HepG2 (cell line): ENCODE results near the gene SLC66A3. TPM values are rescaled to one million over a fixed set of nuclear protein-coding genes. Genes with fewer than 3 reads are reported as not detected.

ENCODE experiments used
- CHD2 ChIP-seq: IDR thresholded peaks from 2 replicates; pipeline ENCODE4 v1.6.1; 2011; ENCODE audit warnings: low read depth, low read length, improper control_type of control experiment
- DNMT3B ChIP-seq: conservative IDR thresholded peaks from 2 replicates; pipeline ENCODE4 v1.6.1; 2016; ENCODE audit warnings: missing biosample characterization, control low read depth
- ERF ChIP-seq: IDR thresholded peaks from 2 replicates; pipeline ENCODE4 v1.6.1; 2018; ENCODE audit warnings: missing biosample characterization, missing genetic modification reagents
- ESRRA ChIP-seq: sonication (generic); formaldehyde crosslinking; IDR thresholded peaks from 2 replicates; pipeline ENCODE4 v1.5.1; 2020; ENCODE audit warnings: mild to moderate bottlenecking, low read depth, missing genetic modification reagents
- JUND ChIP-seq: sonication (generic); formaldehyde crosslinking; IDR thresholded peaks from 2 replicates; pipeline ENCODE4 v1.8.0; 2022; ENCODE audit warnings: mild to moderate bottlenecking, missing genetic modification reagents
- KMT2A ChIP-seq: sonication (generic); formaldehyde crosslinking; IDR thresholded peaks from 2 replicates; pipeline ENCODE4 v1.4.0; 2020; ENCODE audit warnings: missing genetic modification reagents
- NAIF1 ChIP-seq: sonication (generic); formaldehyde crosslinking; IDR thresholded peaks from 2 replicates; pipeline ENCODE4 v1.5.0; 2020; ENCODE audit warnings: mild to moderate bottlenecking, missing genetic modification reagents, borderline replicate concordance
- PHF5A ChIP-seq: IDR thresholded peaks from one replicate; pipeline ENCODE4 v1.6.1; 2018; ENCODE audit warnings: low read depth, missing genetic modification reagents; ENCODE audit not compliant: unreplicated experiment
- RNF2 ChIP-seq: fragments of 450-650 bp; conservative IDR thresholded peaks from 2 replicates; pipeline ENCODE4 v1.6.1; 2016; ENCODE audit warnings: low read depth
- TBX3 ChIP-seq: fragments of 450-650 bp; IDR thresholded peaks from 2 replicates; pipeline ENCODE4 v1.6.1; 2017; ENCODE audit warnings: antibody characterized with exemption, mild to moderate bottlenecking, inconsistent platforms, borderline replicate concordance
- ZKSCAN8 ChIP-seq: IDR thresholded peaks from 2 replicates; pipeline ENCODE4 v1.6.1; 2016; ENCODE audit warnings: borderline replicate concordance, missing genetic modification reagents, missing compliant biosample characterization
- ZNF264 ChIP-seq: sonication (generic); formaldehyde crosslinking; IDR thresholded peaks from 2 replicates; pipeline ENCODE4 v1.4.0; 2020; ENCODE audit warnings: missing genetic modification reagents
- ZNF30 ChIP-seq: sonication (generic); formaldehyde crosslinking; IDR thresholded peaks from 2 replicates; pipeline ENCODE4 v1.5.0; 2020; ENCODE audit warnings: mild to moderate bottlenecking, missing genetic modification reagents
- ZNF788 ChIP-seq: sonication (generic); formaldehyde crosslinking; IDR thresholded peaks from 2 replicates; pipeline ENCODE4 v1.5.0; 2020; ENCODE audit warnings: mild to moderate bottlenecking, missing genetic modification reagents, borderline replicate concordance
- polyA plus RNA-seq, 8 experiments: library from polyadenylated mRNA; depleted of rRNA in 3 of 8; stranded (reverse) in 7 of 8; unstranded in 1 of 8; fragments of >200 nt; fragmentation: Illumina TruSeq in 4 of 8; extraction: Trizol in 4 of 8; gene quantifications; 2 replicates each; pipeline versions ENCODE4 v1.2.1 to v1.2.3, GENCODE V29; 2011 to 2016; ENCODE audit warnings: low read depth in 4 of 8, missing spikeins in 1 of 8, mixed read lengths in 1 of 8; ENCODE audit not compliant: insufficient read depth in 1 of 8
- total RNA-seq, 5 experiments: library from RNA; depleted of rRNA; stranded (reverse); fragments of >200 nt; fragmentation: Illumina TruSeq; extraction: Trizol; gene quantifications; 2 replicates each; pipeline ENCODE4 v1.2.3, GENCODE V29; 2016; ENCODE audit warnings: low read depth in 1 of 5
- TF ChIP-seq, protein P1 (sequence below): sonication (generic); formaldehyde crosslinking; IDR thresholded peaks from 2 replicates; pipeline ENCODE4 v1.4.0; 2020; ENCODE audit warnings: missing genetic modification reagents
- TF ChIP-seq, protein P2 (sequence below): sonication (generic); formaldehyde crosslinking; conservative IDR thresholded peaks from 2 replicates; pipeline ENCODE4 v1.4.0; 2020; ENCODE audit warnings: mild to moderate bottlenecking, missing genetic modification reagents, moderate library complexity
- TF ChIP-seq, protein P3 (sequence below): sonication (generic); formaldehyde crosslinking; IDR thresholded peaks from 2 replicates; pipeline ENCODE4 v1.4.0; 2020; ENCODE audit warnings: missing genetic modification reagents
- TF ChIP-seq, protein P4 (sequence below): sonication (generic); formaldehyde crosslinking; IDR thresholded peaks from 2 replicates; pipeline ENCODE4 v1.9.0; 2021; ENCODE audit warnings: missing genetic modification reagents, mild to moderate bottlenecking, borderline replicate concordance

The SLC66A3 gene
- total and polyA plus RNA-seq, 2 of the 13 experiments (the other 11 are each of a cell fraction or from before 2014, with no cell fraction given), result 2.2 to 3.7 TPM

GRCh38 chr2:11154923-11155380 is 315 bp upstream of the SLC66A3 start (continued):
- TF ChIP-seq, protein P1, sequence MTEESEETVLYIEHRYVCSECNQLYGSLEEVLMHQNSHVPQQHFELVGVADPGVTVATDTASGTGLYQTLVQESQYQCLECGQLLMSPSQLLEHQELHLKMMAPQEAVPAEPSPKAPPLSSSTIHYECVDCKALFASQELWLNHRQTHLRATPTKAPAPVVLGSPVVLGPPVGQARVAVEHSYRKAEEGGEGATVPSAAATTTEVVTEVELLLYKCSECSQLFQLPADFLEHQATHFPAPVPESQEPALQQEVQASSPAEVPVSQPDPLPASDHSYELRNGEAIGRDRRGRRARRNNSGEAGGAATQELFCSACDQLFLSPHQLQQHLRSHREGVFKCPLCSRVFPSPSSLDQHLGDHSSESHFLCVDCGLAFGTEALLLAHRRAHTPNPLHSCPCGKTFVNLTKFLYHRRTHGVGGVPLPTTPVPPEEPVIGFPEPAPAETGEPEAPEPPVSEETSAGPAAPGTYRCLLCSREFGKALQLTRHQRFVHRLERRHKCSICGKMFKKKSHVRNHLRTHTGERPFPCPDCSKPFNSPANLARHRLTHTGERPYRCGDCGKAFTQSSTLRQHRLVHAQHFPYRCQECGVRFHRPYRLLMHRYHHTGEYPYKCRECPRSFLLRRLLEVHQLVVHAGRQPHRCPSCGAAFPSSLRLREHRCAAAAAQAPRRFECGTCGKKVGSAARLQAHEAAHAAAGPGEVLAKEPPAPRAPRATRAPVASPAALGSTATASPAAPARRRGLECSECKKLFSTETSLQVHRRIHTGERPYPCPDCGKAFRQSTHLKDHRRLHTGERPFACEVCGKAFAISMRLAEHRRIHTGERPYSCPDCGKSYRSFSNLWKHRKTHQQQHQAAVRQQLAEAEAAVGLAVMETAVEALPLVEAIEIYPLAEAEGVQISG (CRISPR knock-in tag), result no peak; the same call in 1 of the 2 replicates
- TF ChIP-seq PHF5A (no peak), NAIF1 (CRISPR knock-in tag) (no peak), CHD2 (no peak), ZNF264 (CRISPR knock-in tag) (no peak), RNF2 (no peak), ZKSCAN8 (CRISPR knock-in tag) (no peak), ESRRA (CRISPR knock-in tag) (no peak), JUND (no peak), KMT2A (CRISPR knock-in tag) (no peak), ZNF30 (no peak), DNMT3B (no peak; the same call in 1 of the 2 replicates), TBX3 (no peak), ZNF788 (CRISPR knock-in tag) (no peak), ERF (CRISPR knock-in tag) (no peak)
- TF ChIP-seq, protein P2, sequence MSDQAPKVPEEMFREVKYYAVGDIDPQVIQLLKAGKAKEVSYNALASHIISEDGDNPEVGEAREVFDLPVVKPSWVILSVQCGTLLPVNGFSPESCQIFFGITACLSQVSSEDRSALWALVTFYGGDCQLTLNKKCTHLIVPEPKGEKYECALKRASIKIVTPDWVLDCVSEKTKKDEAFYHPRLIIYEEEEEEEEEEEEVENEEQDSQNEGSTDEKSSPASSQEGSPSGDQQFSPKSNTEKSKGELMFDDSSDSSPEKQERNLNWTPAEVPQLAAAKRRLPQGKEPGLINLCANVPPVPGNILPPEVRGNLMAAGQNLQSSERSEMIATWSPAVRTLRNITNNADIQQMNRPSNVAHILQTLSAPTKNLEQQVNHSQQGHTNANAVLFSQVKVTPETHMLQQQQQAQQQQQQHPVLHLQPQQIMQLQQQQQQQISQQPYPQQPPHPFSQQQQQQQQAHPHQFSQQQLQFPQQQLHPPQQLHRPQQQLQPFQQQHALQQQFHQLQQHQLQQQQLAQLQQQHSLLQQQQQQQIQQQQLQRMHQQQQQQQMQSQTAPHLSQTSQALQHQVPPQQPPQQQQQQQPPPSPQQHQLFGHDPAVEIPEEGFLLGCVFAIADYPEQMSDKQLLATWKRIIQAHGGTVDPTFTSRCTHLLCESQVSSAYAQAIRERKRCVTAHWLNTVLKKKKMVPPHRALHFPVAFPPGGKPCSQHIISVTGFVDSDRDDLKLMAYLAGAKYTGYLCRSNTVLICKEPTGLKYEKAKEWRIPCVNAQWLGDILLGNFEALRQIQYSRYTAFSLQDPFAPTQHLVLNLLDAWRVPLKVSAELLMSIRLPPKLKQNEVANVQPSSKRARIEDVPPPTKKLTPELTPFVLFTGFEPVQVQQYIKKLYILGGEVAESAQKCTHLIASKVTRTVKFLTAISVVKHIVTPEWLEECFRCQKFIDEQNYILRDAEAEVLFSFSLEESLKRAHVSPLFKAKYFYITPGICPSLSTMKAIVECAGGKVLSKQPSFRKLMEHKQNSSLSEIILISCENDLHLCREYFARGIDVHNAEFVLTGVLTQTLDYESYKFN (CRISPR knock-in tag), result 0 out of 2 replicates have a peak, but pooled peaks have one; percentile 5
- TF ChIP-seq, protein P3, sequence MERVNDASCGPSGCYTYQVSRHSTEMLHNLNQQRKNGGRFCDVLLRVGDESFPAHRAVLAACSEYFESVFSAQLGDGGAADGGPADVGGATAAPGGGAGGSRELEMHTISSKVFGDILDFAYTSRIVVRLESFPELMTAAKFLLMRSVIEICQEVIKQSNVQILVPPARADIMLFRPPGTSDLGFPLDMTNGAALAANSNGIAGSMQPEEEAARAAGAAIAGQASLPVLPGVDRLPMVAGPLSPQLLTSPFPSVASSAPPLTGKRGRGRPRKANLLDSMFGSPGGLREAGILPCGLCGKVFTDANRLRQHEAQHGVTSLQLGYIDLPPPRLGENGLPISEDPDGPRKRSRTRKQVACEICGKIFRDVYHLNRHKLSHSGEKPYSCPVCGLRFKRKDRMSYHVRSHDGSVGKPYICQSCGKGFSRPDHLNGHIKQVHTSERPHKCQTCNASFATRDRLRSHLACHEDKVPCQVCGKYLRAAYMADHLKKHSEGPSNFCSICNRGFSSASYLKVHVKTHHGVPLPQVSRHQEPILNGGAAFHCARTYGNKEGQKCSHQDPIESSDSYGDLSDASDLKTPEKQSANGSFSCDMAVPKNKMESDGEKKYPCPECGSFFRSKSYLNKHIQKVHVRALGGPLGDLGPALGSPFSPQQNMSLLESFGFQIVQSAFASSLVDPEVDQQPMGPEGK, result peak; percentile 13; the same call in 1 of the 2 replicates
- TF ChIP-seq, protein P4, sequence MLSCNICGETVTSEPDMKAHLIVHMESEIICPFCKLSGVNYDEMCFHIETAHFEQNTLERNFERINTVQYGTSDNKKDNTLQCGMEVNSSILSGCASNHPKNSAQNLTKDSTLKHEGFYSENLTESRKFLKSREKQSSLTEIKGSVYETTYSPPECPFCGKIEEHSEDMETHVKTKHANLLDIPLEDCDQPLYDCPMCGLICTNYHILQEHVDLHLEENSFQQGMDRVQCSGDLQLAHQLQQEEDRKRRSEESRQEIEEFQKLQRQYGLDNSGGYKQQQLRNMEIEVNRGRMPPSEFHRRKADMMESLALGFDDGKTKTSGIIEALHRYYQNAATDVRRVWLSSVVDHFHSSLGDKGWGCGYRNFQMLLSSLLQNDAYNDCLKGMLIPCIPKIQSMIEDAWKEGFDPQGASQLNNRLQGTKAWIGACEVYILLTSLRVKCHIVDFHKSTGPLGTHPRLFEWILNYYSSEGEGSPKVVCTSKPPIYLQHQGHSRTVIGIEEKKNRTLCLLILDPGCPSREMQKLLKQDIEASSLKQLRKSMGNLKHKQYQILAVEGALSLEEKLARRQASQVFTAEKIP (CRISPR knock-in tag), result no peak
